GM19193 (cell line): Measurements from ENCODE around the gene FSCN2.

Experiments
- POLR2A ChIP-seq: IDR thresholded peaks from 4 replicates; pipeline ENCODE4 v1.6.1; 2011; ENCODE audit not compliant: insufficient read depth, insufficient read length; ENCODE audit errors: extremely low read depth

FSCN2 gene

DNA sequence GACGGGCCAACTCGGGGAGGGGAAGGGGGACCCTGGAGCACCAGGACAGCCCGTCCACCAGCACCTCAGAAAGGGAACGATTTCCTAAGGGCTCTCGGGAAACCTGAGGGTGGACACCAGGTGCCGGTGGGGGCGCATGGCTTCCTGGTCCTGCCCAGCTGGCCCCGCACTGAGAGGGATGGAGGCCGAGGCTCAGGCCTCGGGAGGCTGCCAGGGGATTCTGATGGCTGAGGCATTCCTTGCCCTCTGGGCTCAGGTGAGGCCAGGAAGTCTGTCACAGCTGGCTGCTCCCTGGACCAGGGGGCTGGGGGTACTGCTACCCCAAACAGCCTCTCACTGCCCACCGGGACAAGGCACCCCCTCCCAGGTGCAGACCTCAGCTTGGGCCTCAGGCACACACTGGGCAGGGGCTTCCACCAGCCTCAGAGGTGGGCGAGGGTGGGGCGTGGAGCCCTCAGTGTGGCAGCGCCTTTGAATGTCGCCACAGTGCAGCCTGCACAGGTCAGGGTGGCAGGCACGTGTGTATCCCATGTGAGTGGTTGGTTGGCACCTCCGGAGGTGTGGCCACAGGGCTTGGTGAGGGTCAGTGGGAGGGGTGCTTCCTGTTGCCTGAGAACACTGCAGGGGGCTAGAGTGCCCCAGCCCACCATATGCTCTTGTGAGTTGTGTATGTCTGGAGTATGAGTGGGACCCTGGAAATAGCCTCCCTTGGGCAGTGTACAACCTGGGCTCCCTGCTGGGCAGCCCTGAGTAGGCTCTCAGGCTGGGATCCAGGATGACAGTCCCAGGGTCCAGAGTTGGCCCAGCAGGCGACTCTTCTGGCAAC is 3.9 kb upstream of the FSCN2 start:
- no peak for TF ChIP-seq POLR2A

DNA sequence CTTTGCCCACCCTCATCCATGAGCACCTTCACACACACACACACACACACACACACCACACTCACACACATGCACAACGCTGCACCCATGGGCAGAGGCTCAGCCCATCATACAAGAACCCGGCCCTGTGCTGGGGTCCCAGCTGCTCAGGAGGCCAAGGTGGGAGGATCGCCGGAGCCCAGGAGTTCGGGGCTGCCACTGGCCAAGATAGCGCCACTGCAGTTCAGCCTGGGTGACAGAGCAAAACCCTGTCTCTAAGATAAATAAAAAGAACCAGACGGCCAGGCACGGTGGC is 3.4 kb upstream of the FSCN2 start:
- no peak for TF ChIP-seq POLR2A

DNA sequence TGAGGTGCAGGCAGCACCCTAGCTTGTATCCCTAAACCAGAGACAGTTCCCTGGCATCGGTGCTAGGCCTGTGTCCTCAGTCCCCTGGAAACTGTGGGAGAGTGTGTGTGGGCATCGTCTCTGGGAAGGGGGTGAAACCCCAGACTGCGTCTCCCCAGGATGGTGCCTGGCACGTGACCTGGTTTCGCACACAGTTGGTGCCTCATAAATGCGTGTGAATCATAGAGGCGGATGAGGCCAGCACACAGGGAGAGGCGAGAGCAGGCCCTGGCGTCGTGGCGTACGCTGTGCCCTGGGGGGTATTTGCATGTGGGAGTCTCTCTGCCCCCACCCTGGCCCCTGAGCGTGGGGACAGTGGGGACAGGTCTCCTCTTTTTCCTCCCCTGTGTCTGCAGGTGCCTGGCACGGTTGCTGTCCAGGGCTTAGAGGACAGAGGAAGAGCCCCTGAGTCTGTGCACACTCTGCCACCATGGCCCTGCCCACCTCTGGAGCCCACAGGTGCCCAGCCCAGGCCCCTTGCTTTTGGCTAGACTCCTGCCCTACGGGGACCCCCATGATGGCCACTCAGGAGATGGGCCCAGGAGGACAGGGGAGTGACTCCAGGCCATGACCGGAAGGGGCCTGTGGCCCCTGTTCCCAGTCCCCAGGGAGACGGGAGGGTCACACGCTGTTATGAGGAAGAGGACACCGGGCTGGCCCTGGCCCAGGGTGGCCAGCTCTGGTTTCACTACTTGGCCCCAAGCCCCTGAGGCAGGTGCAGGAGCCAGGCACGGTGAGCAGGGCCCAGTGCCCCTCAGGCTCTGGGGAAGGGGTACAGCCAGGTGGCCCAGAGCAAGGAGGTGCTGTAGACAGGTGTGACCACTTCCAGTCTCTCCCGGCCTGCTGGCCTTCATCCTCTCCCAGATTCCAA is 1.3 kb upstream of the FSCN2 start:
- no peak for TF ChIP-seq POLR2A

DNA sequence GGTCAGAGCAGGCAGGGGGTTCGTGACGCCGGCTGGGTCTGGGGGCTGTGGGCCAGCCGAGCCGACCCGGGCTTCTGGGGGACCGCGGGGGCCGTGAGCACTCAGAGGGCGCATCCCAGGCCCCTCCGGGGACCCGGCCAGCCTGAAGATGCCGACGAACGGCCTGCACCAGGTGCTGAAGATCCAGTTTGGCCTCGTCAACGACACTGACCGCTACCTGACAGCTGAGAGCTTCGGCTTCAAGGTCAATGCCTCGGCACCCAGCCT is 140 bp downstream of the FSCN2 start:
- no peak for TF ChIP-seq POLR2A

DNA sequence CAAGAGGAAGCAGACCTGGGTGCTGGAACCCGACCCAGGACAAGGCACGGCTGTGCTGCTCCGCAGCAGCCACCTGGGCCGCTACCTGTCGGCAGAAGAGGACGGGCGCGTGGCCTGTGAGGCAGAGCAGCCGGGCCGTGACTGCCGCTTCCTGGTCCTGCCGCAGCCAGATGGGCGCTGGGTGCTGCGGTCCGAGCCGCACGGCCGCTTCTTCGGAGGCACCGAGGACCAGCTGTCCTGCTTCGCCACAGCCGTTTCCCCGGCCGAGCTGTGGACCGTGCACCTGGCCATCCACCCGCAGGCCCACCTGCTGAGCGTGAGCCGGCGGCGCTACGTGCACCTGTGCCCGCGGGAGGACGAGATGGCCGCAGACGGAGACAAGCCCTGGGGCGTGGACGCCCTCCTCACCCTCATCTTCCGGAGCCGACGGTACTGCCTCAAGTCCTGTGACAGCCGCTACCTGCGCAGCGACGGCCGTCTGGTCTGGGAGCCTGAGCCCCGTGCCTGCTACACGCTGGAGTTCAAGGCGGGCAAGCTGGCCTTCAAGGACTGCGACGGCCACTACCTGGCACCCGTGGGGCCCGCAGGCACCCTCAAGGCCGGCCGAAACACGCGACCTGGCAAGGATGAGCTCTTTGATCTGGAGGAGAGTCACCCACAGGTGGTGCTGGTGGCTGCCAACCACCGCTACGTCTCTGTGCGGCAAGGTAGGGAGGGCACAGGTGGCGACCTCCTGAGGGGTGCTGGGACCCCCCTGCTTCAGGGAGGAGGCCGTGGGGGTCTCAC is 667 bp downstream of the FSCN2 start:
- no peak for TF ChIP-seq POLR2A

DNA sequence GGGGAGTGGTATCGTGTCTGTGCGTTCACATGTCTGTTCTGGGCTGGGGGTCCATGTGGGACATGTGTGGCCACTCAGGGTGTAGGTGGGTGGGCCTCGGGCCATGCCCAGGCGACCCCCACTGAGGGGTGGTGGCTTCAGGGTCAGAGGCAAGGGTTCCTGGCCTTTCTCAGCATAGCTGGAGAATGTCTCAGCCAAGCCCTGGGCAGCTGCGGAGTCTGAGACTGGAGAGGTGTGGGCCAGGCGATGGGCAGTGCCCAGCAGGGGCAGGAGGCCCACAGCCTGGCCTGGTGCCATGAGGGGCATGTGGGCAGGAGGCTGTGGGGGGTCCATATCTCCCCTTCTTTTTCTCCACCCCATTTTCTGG is 1.2 kb downstream of the FSCN2 start:
- no peak for TF ChIP-seq POLR2A

DNA sequence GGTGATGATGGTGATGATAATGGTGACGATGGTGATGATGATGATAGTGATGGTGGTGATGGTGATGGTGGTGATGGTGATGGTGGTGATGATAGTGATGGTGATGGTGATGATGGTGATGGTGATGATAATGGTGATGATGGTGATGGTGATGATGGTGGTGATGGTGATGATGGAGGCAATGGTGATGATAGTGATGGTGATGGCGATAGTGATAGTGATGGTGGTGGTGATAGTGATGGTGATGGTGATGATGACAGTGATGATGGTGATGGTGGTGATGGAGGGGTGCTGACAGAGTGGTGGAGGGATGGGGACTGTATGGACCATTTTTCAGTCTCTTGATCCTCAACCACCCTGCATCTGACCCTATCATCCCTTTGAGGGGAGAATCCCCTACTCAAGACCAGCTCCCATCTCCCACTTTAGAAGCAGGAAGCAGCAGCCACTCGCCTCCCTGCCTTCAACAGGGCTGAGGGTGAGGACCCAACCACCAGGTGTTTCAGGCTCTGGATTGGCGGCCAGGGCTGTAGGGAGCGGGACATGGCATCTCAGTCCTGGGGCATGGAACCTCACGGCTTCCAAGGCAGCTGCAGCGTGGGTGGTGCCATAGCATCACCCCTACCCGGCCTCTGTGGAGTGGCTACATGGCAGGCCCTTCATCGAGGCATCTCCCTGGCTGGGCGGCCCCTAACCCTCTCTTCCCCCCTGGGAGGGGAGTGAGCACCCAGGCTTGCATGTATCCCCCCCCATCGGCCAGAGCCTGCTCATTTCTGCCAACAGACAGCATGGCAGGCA is 4.5 kb downstream of the FSCN2 start:
- no peak for TF ChIP-seq POLR2A

DNA sequence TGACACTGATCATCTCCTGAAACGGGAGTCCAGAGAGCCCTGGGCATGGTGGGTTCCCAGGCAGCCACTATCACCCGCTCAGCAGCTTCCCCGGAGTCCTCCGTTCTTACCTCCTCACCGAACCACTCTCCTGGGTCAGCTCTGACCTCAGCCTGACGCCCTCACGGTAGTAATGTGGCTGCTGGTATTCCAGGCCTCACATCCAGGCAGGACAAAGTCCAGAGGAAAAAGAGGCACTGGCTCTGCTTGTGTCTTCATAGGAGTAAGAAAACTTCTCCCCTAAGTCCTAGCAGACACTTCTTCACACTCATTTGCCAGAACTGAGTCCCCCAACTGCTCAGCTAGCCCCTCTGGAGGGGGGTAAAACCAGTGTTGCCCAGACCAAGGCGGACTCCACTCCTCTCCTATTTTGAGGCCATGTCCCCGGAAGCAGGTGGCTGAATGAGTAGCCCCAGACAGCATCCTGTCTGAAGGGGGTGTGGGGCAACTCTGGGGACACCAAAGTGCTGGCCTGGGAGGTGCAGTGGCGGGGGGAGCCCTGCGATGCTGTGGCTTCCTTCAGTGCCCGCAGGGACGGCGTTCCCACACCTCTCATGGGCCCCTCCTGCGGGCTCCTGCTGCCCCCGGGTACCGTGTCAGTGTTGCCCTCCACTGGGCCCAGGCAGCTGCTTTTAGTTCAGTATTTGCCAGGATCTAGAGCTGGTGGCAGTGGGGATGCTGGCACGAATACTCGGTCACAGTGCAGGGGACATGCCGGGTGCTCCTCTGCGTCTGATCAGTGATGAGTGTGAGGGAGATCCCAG is 5.4 kb downstream of the FSCN2 start:
- TF ChIP-seq POLR2A: no peak

DNA sequence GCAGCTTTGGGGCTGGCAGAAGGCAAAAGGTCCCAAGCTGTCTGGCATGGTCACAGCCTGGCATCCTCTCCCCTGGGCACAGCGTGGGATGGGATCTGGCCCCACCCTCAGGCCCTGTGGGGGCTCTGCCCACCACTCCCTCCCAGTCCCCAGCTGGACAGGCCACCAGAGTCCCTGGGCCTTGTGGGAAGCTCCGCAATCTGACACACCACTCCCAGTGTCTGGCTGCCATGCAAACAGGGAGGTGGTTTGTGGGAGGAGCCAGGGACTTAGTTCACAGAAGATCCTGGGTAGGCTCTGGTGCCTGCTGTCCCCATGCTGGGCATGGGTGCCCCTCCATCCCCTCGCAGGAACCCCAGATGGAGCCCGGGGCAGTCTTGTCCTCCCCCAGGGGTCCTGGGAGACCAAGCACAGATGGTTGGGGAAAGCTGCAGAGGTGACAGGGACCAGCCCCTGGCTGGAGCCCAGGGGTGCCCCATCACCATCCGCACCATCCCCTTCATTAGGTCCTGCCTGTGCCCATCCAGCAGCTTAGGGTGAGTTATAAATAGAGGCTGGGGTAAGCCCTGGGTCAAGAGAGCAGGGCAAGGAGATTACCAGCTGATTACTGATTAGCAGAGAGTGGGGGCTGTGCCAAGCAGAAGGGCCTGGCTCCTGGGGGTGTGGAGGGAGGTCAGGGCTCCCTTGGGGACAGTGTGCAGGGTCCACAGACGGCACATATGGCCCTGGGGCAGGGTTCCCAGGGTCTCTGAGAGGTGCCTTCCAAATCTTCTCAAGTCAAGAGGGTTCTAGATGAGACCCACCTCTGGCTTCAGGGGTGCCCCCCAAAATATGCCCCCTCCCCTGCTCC is 6.2 kb downstream of the FSCN2 start:
- TF ChIP-seq POLR2A: no peak

DNA sequence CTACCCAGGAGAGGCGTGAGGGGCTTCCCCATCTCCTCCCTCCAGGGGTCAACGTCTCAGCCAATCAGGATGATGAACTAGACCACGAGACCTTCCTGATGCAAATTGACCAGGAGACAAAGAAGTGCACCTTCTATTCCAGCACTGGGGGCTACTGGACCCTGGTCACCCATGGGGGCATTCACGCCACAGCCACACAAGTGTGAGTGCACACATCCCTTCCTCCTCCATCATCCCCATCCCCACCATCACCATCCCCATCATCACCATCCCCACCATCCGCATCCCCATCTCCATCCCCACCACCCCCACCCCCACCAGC is 6.8 kb downstream of the FSCN2 start:
- no peak for TF ChIP-seq POLR2A

DNA sequence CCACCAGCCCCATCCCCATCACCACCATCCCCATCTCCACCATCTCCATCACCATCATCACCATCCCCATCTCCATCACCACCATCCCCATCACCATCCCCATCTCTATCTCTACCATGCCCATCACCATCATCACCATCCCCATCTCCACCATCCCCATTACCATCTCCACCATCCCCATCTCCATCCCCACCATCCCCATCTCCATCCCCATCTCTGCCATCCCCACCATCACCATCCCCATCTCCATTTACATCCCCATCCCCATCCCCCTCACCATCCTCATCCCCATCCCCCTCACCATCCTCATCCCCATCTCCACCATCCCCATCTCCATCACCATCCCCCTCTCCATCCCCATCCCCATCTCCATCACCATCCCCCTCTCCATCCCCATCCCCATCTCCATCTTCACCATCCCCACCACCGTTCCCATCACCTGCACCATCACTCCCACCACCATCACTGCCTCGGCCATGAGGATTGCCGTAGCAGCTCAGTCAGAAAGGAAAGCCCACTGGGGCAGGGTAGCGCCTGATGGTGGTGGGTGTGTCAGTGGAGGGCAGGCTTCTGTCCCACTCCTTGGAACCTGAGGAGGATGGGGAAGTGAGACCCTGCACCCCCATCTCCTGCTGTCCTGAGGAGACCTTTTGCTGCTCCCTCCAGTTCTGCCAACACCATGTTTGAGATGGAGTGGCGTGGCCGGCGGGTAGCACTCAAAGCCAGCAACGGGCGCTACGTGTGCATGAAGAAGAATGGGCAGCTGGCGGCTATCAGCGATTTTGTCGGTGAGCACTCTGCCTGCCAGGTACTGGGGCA is 7.5 kb downstream of the FSCN2 start:
- TF ChIP-seq POLR2A: no peak
